AG09309 (cell line): ENCODE data around the gene FUT3.
"Not testable (repeated sequence)": the region's sequence is repeated elsewhere in the genome, so short reads cannot be mapped to it uniquely, and the experiment has no call there.

ENCODE experiments used
- DNase-seq: peaks from one replicate; pipeline ENCODE4 v3.0.0-alpha.2; 2010; ENCODE audit warnings: low read depth
- H3K4me3 ChIP-seq: 2 replicates; pipeline ENCODE4 v1.5.1; 2011; ENCODE audit warnings: mild to moderate bottlenecking, low read depth, low read length, moderate library complexity; ENCODE audit not compliant: control insufficient read depth
- CTCF ChIP-seq: IDR thresholded peaks from 2 replicates; pipeline ENCODE4 v1.5.1; 2011; ENCODE audit warnings: mild to moderate bottlenecking, low read depth, low read length, inconsistent platforms; ENCODE audit not compliant: insufficient read depth, control insufficient read depth; ENCODE audit errors: missing control alignments

Gene FUT3

GRCh38 chr19:5880604-5881078 lies 29.4 kb upstream of the FUT3 start:
- no peak for TF ChIP-seq CTCF
- H3K4me3 ChIP-seq, result no peak overlapping the region
- no peak for DNase-seq

GRCh38 chr19:5880196-5880595 lies 28.9 kb upstream of the FUT3 start:
- no peak for DNase-seq
- TF ChIP-seq CTCF, result no peak

GRCh38 chr19:5877882-5878281 lies 26.6 kb upstream of the FUT3 start:
- no peak overlapping the region for H3K4me3 ChIP-seq
- DNase-seq, result no peak
- TF ChIP-seq CTCF, result no peak

More at GRCh38 chr19:5880196-5880595, 28.9 kb upstream of the FUT3 start:
- no peak overlapping the region for H3K4me3 ChIP-seq

GRCh38 chr19:5877427-5877826 lies 26.2 kb upstream of the FUT3 start:
- TF ChIP-seq CTCF, result no peak
- H3K4me3 ChIP-seq, result no peak overlapping the region
- no peak for DNase-seq

GRCh38 chr19:5874496-5874895 lies 23.2 kb upstream of the FUT3 start:
- not testable (repeated sequence) for DNase-seq, H3K4me3 ChIP-seq

- no peak overlapping the region for H3K4me3 ChIP-seq
- no peak for TF ChIP-seq CTCF
Observed at GRCh38 chr19:5873617-5874199, 22.5 kb upstream of the FUT3 start.

GRCh38 chr19:5870986-5871394 lies 19.7 kb upstream of the FUT3 start:
- no peak for DNase-seq

More at GRCh38 chr19:5873617-5874199, 22.5 kb upstream of the FUT3 start:
- DNase-seq, result no peak

More at GRCh38 chr19:5870986-5871394, 19.7 kb upstream of the FUT3 start:
- TF ChIP-seq CTCF, result no peak
- H3K4me3 ChIP-seq, result no peak overlapping the region
